IPS-NIHi7 (cell line): ENCODE data around the gene NELFA.
"Not testable (repeated sequence)": the region's sequence is repeated elsewhere in the genome, so short reads cannot be mapped to it uniquely, and the experiment has no call there.

Experiments used
- DNase-seq: peaks from one replicate; pipeline ENCODE4 v3.0.0; 2012; ENCODE audit warnings: mixed read lengths; ENCODE audit errors: extremely low spot score

The NELFA gene

GRCh38 chr4:2040391-2041238 is 31.8 kb upstream of the NELFA start:
- peak; percentile 56 for DNase-seq

GRCh38 chr4:2036866-2037265 is 28.1 kb upstream of the NELFA start:
- DNase-seq = no peak

- DNase-seq = peak; percentile 8
Observed at GRCh38 chr4:2036327-2036726, 27.6 kb upstream of the NELFA start.

GRCh38 chr4:2031161-2031560 is 22.4 kb upstream of the NELFA start:
- not testable (repeated sequence) for DNase-seq

- not testable (repeated sequence) for DNase-seq
Observed at GRCh38 chr4:2027120-2027519, 18.3 kb upstream of the NELFA start.

- DNase-seq = no peak
Observed at GRCh38 chr4:2025817-2026216, 17.0 kb upstream of the NELFA start.

- no peak for DNase-seq
Observed at GRCh38 chr4:2024683-2025082, 15.9 kb upstream of the NELFA start.

- peak; percentile 18 for DNase-seq
Observed at GRCh38 chr4:2021358-2022018, 12.7 kb upstream of the NELFA start.

GRCh38 chr4:2015008-2015407 is 6.2 kb upstream of the NELFA start:
- DNase-seq = no peak

- no peak for DNase-seq
Observed at GRCh38 chr4:2011583-2011982, 2.8 kb upstream of the NELFA start.

GRCh38 chr4:2009651-2010233 is 968 bp upstream of the NELFA start:
- DNase-seq = peak; percentile 77

GRCh38 chr4:2008671-2008920 is 178 bp downstream of the NELFA start:
- DNase-seq = no peak

GRCh38 chr4:2007804-2008670 is 737 bp downstream of the NELFA start:
- no peak for DNase-seq

GRCh38 chr4:2006956-2007653 is 1.7 kb downstream of the NELFA start:
- DNase-seq = no peak

GRCh38 chr4:2006367-2006766 is 2.4 kb downstream of the NELFA start:
- DNase-seq = no peak

- not testable (repeated sequence) for DNase-seq
Observed at GRCh38 chr4:2003361-2003760, 5.4 kb downstream of the NELFA start.

- not testable (repeated sequence) for DNase-seq
Observed at GRCh38 chr4:1999308-1999707, 9.5 kb downstream of the NELFA start.

GRCh38 chr4:1998296-1998695 is 10.5 kb downstream of the NELFA start:
- DNase-seq = no peak

- no peak for DNase-seq
Observed at GRCh38 chr4:1997712-1998111, 11.1 kb downstream of the NELFA start.

GRCh38 chr4:1996866-1997611 is 11.7 kb downstream of the NELFA start:
- no peak for DNase-seq

GRCh38 chr4:1994938-1995337 is 13.8 kb downstream of the NELFA start:
- DNase-seq = no peak
